GM12878 (cell line): ENCODE measurements around the gene IDI1. TPM values are rescaled to one million over a fixed set of nuclear protein-coding genes. Genes with fewer than 3 reads are reported as not detected.

Experiments
- ETV6 ChIP-seq, 2 experiments: fragments of 450-650 bp in 1 of 2; IDR thresholded peaks in 1 of 2; conservative IDR thresholded peaks in 1 of 2; 2 replicates each; pipeline ENCODE4 v1.6.1; 2014; ENCODE audit warnings: antibody characterized with exemption in 1 of 2, borderline replicate concordance in 1 of 2, low read depth in 1 of 2, mild to moderate bottlenecking in 1 of 2, moderate library complexity in 1 of 2
- FOS ChIP-seq: IDR thresholded peaks from 3 replicates; pipeline ENCODE4 v1.6.1; 2011; ENCODE audit warnings: borderline replicate concordance; ENCODE audit not compliant: insufficient read length; ENCODE audit errors: extremely low read depth
- FOXM1 ChIP-seq: IDR thresholded peaks from 2 replicates; pipeline ENCODE4 v1.6.1; 2012; ENCODE audit warnings: low read depth, mild to moderate bottlenecking, inconsistent platforms, low read length, moderate library complexity
- GABPA ChIP-seq: IDR thresholded peaks from 2 replicates; pipeline ENCODE4 v1.6.1; 2014; ENCODE audit warnings: antibody characterized with exemption, low read depth, mild to moderate bottlenecking, inconsistent platforms
- IKZF1 ChIP-seq: fragments of 450-650 bp; conservative IDR thresholded peaks from 2 replicates; pipeline ENCODE4 v1.6.1; 2017; ENCODE audit warnings: antibody characterized with exemption, mild to moderate bottlenecking
- KDM1A ChIP-seq: fragments of 200-600 bp; sonication (generic); IDR thresholded peaks from 2 replicates; pipeline ENCODE4 v1.6.1; 2016; ENCODE audit warnings: borderline replicate concordance
- NFYB ChIP-seq: IDR thresholded peaks from 2 replicates; pipeline ENCODE4 v1.6.1; 2011; ENCODE audit warnings: low read depth, mild to moderate bottlenecking, low read length, improper control_type of control experiment, moderate library complexity; ENCODE audit not compliant: insufficient read depth
- NR2F1 ChIP-seq: fragments of 450-650 bp; conservative IDR thresholded peaks from 2 replicates; pipeline ENCODE4 v1.6.1; 2017; ENCODE audit warnings: mild to moderate bottlenecking
- NRF1 ChIP-seq: conservative IDR thresholded peaks from 2 replicates; pipeline ENCODE4 v1.6.1; 2011; ENCODE audit warnings: mild to moderate bottlenecking, low read depth, low read length, improper control_type of control experiment
- RAD21 ChIP-seq: IDR thresholded peaks from 2 replicates; pipeline ENCODE4 v1.6.1; 2011; ENCODE audit warnings: mild to moderate bottlenecking, low read depth, low read length, moderate library complexity; ENCODE audit not compliant: insufficient read depth
- RFX5 ChIP-seq: IDR thresholded peaks from 2 replicates; pipeline ENCODE4 v1.6.1; 2011; ENCODE audit warnings: low read depth, low read length, improper control_type of control experiment
- SMAD5 ChIP-seq: IDR thresholded peaks from 2 replicates; pipeline ENCODE4 v1.6.1; 2016; ENCODE audit warnings: antibody characterized with exemption, low read depth
- SREBF1 ChIP-seq: IDR thresholded peaks from 2 replicates; pipeline ENCODE4 v1.6.1; 2012; ENCODE audit warnings: mild to moderate bottlenecking, low read length
- SRF ChIP-seq, 2 experiments: IDR thresholded peaks; 2 replicates each; pipeline ENCODE4 v1.6.1; 2011; ENCODE audit warnings: low read depth in 2 of 2, low read length in 2 of 2, mild to moderate bottlenecking in 1 of 2, moderate library complexity in 1 of 2
- STAT3 ChIP-seq: IDR thresholded peaks from 2 replicates; pipeline ENCODE4 v1.6.1; 2011; ENCODE audit warnings: low read depth, low read length, improper control_type of control experiment
- SUPT20H ChIP-seq: IDR thresholded peaks from 2 replicates; pipeline ENCODE4 v1.6.1; 2011; ENCODE audit warnings: low read depth, mild to moderate bottlenecking, low read length, moderate library complexity, borderline replicate concordance; ENCODE audit not compliant: control insufficient read depth
- TARDBP ChIP-seq: IDR thresholded peaks from 2 replicates; pipeline ENCODE4 v1.6.1; 2016; ENCODE audit warnings: borderline replicate concordance
- USF1 ChIP-seq: IDR thresholded peaks from 2 replicates; pipeline ENCODE4 v1.6.1; 2011; ENCODE audit warnings: borderline replicate concordance, low read depth, mild to moderate bottlenecking, moderate library complexity, mixed read lengths, low read length; ENCODE audit not compliant: insufficient read depth; ENCODE audit errors: extremely low read length
- YBX1 ChIP-seq: fragments of 450-650 bp; IDR thresholded peaks from 2 replicates; pipeline ENCODE4 v1.6.1; 2016; ENCODE audit warnings: antibody characterized with exemption
- polyA plus RNA-seq, 11 experiments: library from polyadenylated mRNA; depleted of rRNA in 4 of 11; unstranded in 6 of 11; stranded (reverse) in 5 of 11; fragments of >200 nt; fragmentation: Nextera tagmentation in 4 of 11; fragmentation: Illumina TruSeq in 1 of 11; extraction: Ambion mirVana in 4 of 11; extraction: Trizol in 1 of 11; gene quantifications; 1 replicate in 1 of 11; 2 replicates in 10 of 11; pipeline versions ENCODE4 v1.2.1 to v1.2.3, GENCODE V29; 2011 to 2016; ENCODE audit warnings: inconsistent platforms in 2 of 11, missing spikeins in 2 of 11, low read depth in 1 of 11
- total RNA-seq, 4 experiments: library from RNA; depleted of rRNA in 3 of 4; stranded (reverse); fragments of >200 nt in 3 of 4; fragmentation: Illumina TruSeq in 1 of 4; extraction: Trizol in 1 of 4; gene quantifications; 2 replicates each; pipeline versions ENCODE4 v1.2.1 to v1.2.3, GENCODE V29; 2013 to 2021
- TF ChIP-seq, protein P1 (sequence below): fragments of 450-650 bp; IDR thresholded peaks from 2 replicates; pipeline ENCODE4 v1.6.1; 2017; ENCODE audit warnings: borderline replicate concordance
- TF ChIP-seq, protein P2 (sequence below): fragments of 450-650 bp; IDR thresholded peaks from 2 replicates; pipeline ENCODE4 v1.6.1; 2017; ENCODE audit warnings: mild to moderate bottlenecking, moderate library complexity

The IDI1 gene
- total and polyA plus RNA-seq, 10 of the 15 experiments (the other 5 are each of a cell fraction or from before 2014, with no cell fraction given), result 85.5 to 223 (median 157) TPM

- TF ChIP-seq USF1 (no peak), KDM1A (no peak), SUPT20H (no peak), RAD21 (no peak), FOXM1 (no peak), NRF1 (no peak), YBX1 (no peak), TARDBP (0 out of 2 replicates have a peak, but pooled peaks have one; percentile 35), NFYB (peak; percentile 43; the same call in 1 of the 2 replicates), STAT3 (no peak), SMAD5 (no peak; the same call in 1 of the 2 replicates), SREBF1 (no peak), ETV6 (conservative IDR thresholded peaks at IDR 0.05 in 1 of 2, IDR thresholded peaks at IDR 0.05 in 1 of 2; ENCODE audit: borderline replicate concordance in 1 of 2, low read depth in 1 of 2) (no peak), RFX5 (no peak), FOS (no peak), GABPA (peak; percentile 97), SRF (IDR thresholded peaks at IDR 0.05; ENCODE audit: low read depth in 2 of 2, low read length in 2 of 2) (no peak), IKZF1 (peak; percentile 78), NR2F1 (peak; percentile 90)
- TF ChIP-seq, protein P1, sequence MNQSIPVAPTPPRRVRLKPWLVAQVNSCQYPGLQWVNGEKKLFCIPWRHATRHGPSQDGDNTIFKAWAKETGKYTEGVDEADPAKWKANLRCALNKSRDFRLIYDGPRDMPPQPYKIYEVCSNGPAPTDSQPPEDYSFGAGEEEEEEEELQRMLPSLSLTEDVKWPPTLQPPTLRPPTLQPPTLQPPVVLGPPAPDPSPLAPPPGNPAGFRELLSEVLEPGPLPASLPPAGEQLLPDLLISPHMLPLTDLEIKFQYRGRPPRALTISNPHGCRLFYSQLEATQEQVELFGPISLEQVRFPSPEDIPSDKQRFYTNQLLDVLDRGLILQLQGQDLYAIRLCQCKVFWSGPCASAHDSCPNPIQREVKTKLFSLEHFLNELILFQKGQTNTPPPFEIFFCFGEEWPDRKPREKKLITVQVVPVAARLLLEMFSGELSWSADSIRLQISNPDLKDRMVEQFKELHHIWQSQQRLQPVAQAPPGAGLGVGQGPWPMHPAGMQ, result no peak
- TF ChIP-seq, protein P2, sequence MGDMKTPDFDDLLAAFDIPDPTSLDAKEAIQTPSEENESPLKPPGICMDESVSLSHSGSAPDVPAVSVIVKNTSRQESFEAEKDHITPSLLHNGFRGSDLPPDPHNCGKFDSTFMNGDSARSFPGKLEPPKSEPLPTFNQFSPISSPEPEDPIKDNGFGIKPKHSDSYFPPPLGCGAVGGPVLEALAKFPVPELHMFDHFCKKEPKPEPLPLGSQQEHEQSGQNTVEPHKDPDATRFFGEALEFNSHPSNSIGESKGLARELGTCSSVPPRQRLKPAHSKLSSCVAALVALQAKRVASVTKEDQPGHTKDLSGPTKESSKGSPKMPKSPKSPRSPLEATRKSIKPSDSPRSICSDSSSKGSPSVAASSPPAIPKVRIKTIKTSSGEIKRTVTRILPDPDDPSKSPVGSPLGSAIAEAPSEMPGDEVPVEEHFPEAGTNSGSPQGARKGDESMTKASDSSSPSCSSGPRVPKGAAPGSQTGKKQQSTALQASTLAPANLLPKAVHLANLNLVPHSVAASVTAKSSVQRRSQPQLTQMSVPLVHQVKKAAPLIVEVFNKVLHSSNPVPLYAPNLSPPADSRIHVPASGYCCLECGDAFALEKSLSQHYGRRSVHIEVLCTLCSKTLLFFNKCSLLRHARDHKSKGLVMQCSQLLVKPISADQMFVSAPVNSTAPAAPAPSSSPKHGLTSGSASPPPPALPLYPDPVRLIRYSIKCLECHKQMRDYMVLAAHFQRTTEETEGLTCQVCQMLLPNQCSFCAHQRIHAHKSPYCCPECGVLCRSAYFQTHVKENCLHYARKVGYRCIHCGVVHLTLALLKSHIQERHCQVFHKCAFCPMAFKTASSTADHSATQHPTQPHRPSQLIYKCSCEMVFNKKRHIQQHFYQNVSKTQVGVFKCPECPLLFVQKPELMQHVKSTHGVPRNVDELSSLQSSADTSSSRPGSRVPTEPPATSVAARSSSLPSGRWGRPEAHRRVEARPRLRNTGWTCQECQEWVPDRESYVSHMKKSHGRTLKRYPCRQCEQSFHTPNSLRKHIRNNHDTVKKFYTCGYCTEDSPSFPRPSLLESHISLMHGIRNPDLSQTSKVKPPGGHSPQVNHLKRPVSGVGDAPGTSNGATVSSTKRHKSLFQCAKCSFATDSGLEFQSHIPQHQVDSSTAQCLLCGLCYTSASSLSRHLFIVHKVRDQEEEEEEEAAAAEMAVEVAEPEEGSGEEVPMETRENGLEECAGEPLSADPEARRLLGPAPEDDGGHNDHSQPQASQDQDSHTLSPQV, result no peak
These were observed 7.6 kb upstream of the IDI1 start, which contains the start of gene WDR37 (continued) for GRCh38 chr10:1056326-1057105.
